PC-3 (cell line): ENCODE data around the gene GHRH. TPM values are rescaled to one million over a fixed set of nuclear protein-coding genes. Genes with fewer than 3 reads are reported as not detected.

Source experiments
- ATAC-seq: fragments of 200-7000 bp; cut with Tn5 transposase; 2 replicates; pipeline ENCODE4 v1.9.1; 2020; ENCODE audit warnings: mild to moderate bottlenecking, moderate library complexity
- BruUV-seq: library from RNA; stranded (reverse); fragments of 400-500 nt; replicated peaks from 2 replicates; lab custom pipeline; 2021; lab: Mats Ljungman, UMichigan
- CTCF ChIA-PET: fragments of 300-600 bp; sonication (Branson Sonifier 250); formaldehyde crosslinking; loops from one replicate; lab custom pipeline; 2022; ENCODE audit warnings: antibody characterized with exemption; lab: Charles Lee
- POLR2A ChIA-PET: fragments of 300-600 bp; sonication (Branson Sonifier 250); formaldehyde crosslinking; loops from one replicate; lab custom pipeline; 2022; ENCODE audit warnings: antibody characterized with exemption; ENCODE audit not compliant: unreplicated experiment; lab: Charles Lee
- DNase-seq: peaks from one replicate; pipeline ENCODE4 v3.0.0-alpha.2; 2015
- H2AFZ ChIP-seq: fragments of 300-600 bp; sonication (generic); 2 replicates; pipeline ENCODE4 v1.6.0; 2016; ENCODE audit warnings: antibody characterized with exemption, low read length
- H3F3A ChIP-seq: fragments of 300-600 bp; sonication (generic); one replicate; pipeline ENCODE4 v1.6.0; 2017; ENCODE audit warnings: antibody characterized with exemption, low read length, control low read depth, mild to moderate bottlenecking; ENCODE audit not compliant: unreplicated experiment
- H3K27ac ChIP-seq: fragments of 300-600 bp; sonication (generic); 2 replicates; pipeline ENCODE4 v1.5.1; 2016; ENCODE audit warnings: mild to moderate bottlenecking, low read length
- H3K27me3 ChIP-seq: fragments of 300-600 bp; sonication (generic); 2 replicates; pipeline ENCODE4 v1.6.1; 2016; ENCODE audit warnings: low read length, mixed read lengths
- H3K36me3 ChIP-seq: fragments of 300-600 bp; sonication (generic); 2 replicates; pipeline ENCODE4 v1.6.1; 2016; ENCODE audit warnings: low read depth, mixed run types, low read length, mixed read lengths
- H3K4me1 ChIP-seq: fragments of 300-600 bp; sonication (generic); 2 replicates; pipeline ENCODE4 v1.5.1; 2016; ENCODE audit warnings: low read length; ENCODE audit not compliant: insufficient read depth
- H3K4me2 ChIP-seq: fragments of 300-600 bp; sonication (generic); 2 replicates; pipeline ENCODE4 v1.6.0; 2016; ENCODE audit warnings: low read length
- H3K4me3 ChIP-seq: fragments of 300-600 bp; sonication (generic); 2 replicates; pipeline ENCODE4 v1.5.1; 2016; ENCODE audit warnings: mild to moderate bottlenecking, low read length, mixed read lengths
- H3K79me2 ChIP-seq: fragments of 300-600 bp; sonication (generic); 2 replicates; pipeline ENCODE4 v1.6.1; 2017; ENCODE audit warnings: low read length, mixed read lengths
- H3K9ac ChIP-seq: fragments of 300-600 bp; sonication (generic); 2 replicates; pipeline ENCODE4 v1.6.0; 2016; ENCODE audit warnings: mild to moderate bottlenecking, low read length
- H3K9me2 ChIP-seq: fragments of 300-600 bp; sonication (generic); replicated peaks from 2 replicates; pipeline ENCODE4 v1.6.1; 2016; ENCODE audit warnings: mixed run types, low read length, mixed read lengths
- H3K9me3 ChIP-seq: fragments of 300-600 bp; sonication (generic); 2 replicates; pipeline ENCODE4 v1.6.1; 2016; ENCODE audit warnings: low read length, mixed read lengths
- H4K20me1 ChIP-seq: fragments of 300-600 bp; sonication (generic); 2 replicates; pipeline ENCODE4 v1.6.1; 2016; ENCODE audit warnings: low read length, mixed read lengths
- EZH2 ChIP-seq: fragments of 300-600 bp; sonication (generic); IDR thresholded peaks from one replicate; pipeline ENCODE4 v1.6.1; 2017; ENCODE audit warnings: antibody characterized with exemption, mild to moderate bottlenecking, low read length; ENCODE audit not compliant: unreplicated experiment
- EZH2phosphoT487 ChIP-seq: fragments of 300-600 bp; sonication (generic); IDR thresholded peaks from 2 replicates; pipeline ENCODE4 v1.6.1; 2018; ENCODE audit warnings: mild to moderate bottlenecking, antibody characterized with exemption, low read length, borderline replicate concordance
- intact Hi-C: fragments of 100-400 bp; cut with micrococcal nuclease; formaldehyde crosslinking; loops from 2 replicates; pipeline ENCODE4 v1.9.0; 2023
- total RNA-seq: library from RNA; depleted of rRNA; stranded (reverse); fragments of >200 nt; gene quantifications from 2 replicates; pipeline ENCODE4 v1.2.3, GENCODE V29; 2014
- TF ChIP-seq, protein P1 (sequence below): fragments of 300-600 bp; sonication (generic); conservative IDR thresholded peaks from 2 replicates; pipeline ENCODE4 v1.5.1; 2017; ENCODE audit warnings: antibody characterized with exemption, low read depth, mild to moderate bottlenecking, low read length

The GHRH gene
- total RNA-seq, 1 experiment from 2014 or later: not detected

DNA sequence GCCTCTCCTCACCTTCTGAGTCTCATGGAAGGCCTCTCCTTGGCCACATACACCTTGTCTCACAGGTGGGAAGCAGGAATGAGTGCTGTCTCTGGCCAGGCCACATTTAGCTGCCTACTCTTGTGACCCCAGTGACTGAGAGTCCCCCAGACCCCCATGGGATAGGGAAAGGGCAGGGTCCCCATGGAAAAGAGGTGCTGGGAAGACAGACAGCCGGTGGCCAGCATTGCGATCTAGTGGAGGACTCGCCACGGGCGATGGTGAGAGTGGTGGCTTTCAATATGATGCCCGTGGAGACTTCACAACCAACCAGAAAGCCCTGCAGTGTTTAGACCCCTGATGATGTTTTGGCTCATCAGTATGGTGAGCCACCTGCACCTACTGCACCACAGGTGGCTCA is 47.7 kb upstream of the GHRH start:
- H3K4me2 ChIP-seq: no peak overlapping the region
- no peaks in the 10 kb centered on the region for H4K20me1 ChIP-seq
- ChIA-PET POLR2A (no interaction called here), CTCF (interaction anchor here (0.6 kb wide), 1 partner anchor 21 kb away, joined by 3 read pairs; no protein-coding TSS in a partner anchor)
- H3K4me1 ChIP-seq: no peaks in the 10 kb centered on the region
- no peak overlapping the region for H3K4me3 ChIP-seq
- no peak overlapping the region for H3K9ac ChIP-seq
- no peak for TF ChIP-seq EZH2phosphoT487
- TF ChIP-seq, protein P1, sequence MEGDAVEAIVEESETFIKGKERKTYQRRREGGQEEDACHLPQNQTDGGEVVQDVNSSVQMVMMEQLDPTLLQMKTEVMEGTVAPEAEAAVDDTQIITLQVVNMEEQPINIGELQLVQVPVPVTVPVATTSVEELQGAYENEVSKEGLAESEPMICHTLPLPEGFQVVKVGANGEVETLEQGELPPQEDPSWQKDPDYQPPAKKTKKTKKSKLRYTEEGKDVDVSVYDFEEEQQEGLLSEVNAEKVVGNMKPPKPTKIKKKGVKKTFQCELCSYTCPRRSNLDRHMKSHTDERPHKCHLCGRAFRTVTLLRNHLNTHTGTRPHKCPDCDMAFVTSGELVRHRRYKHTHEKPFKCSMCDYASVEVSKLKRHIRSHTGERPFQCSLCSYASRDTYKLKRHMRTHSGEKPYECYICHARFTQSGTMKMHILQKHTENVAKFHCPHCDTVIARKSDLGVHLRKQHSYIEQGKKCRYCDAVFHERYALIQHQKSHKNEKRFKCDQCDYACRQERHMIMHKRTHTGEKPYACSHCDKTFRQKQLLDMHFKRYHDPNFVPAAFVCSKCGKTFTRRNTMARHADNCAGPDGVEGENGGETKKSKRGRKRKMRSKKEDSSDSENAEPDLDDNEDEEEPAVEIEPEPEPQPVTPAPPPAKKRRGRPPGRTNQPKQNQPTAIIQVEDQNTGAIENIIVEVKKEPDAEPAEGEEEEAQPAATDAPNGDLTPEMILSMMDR: no peak
- TF ChIP-seq EZH2: no peak
- no peak overlapping the region for H3K27ac ChIP-seq
- H3K9me3 ChIP-seq: no peaks in the 10 kb centered on the region
- DNase-seq (no peak), ATAC-seq (no peak)
- no TSS peak for BruUV-seq
- peaks cover 12% of the 10 kb centered on the region for H3K36me3 ChIP-seq
- intact Hi-C loops: no loop called here
- H3K27me3 ChIP-seq: no peaks in the 10 kb centered on the region
- no peaks in the 10 kb centered on the region for H3F3A ChIP-seq
- no peaks in the 10 kb centered on the region for H3K9me2 ChIP-seq
- no peak overlapping the region for H2AFZ ChIP-seq
- peaks cover 5% of the 10 kb centered on the region; the same call in 1 of the 2 replicates for H3K79me2 ChIP-seq

DNA sequence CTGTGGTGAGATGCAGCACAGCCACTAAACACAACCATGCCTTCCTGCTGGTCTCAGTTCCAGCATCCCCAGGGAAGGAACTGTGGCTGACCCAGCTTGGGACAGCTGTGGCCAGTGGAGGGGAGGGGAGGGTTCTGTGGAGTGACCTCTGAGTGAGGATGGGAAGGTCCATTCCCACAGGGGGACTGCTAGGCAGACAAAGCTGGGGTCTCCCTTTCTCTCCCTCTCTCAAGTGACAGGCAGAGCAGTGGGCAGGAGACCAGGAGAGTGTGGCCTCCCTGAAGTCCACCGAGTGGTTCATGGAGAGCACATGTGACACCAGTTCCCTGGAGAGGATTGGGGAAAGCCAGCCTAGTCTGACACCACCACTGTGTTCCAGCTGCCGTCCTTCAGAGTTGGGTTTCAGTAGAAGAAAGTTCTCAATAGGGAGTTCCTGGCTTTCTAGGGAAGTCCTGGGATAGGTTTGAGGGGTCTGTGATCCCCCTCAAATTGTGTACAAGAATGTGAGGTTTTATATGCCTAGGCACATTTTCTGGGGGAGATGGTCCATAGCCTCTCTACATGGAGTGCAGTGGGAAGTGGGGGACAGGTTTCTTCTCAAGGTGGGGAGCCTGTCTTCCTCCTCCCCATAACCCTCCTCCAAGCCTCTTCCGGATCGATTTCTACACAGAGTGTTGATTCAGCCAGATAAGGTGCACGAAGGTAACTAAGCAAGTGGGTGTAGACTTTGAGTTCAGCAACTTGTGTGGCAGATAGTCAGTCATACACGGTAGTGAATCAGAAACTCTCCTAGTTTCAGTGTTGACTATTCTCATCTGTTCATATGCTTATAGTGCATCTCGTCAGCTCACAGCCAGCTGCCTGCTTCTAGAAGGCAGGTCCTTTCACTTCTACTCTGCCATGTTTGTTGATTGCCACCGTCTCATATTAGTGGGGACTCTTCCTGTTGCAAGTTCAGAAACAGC is 46.8 kb upstream of the GHRH start:
- Histone ChIP-seq H3K9me3 (no peaks in the 10 kb centered on the region), H2AFZ (no peak overlapping the region), H3K27ac (no peak overlapping the region), H3F3A (no peaks in the 10 kb centered on the region), H3K27me3 (no peaks in the 10 kb centered on the region), H3K9me2 (no peaks in the 10 kb centered on the region), H3K4me1 (no peaks in the 10 kb centered on the region), H3K4me2 (no peak overlapping the region), H4K20me1 (no peaks in the 10 kb centered on the region), H3K36me3 (peaks cover 12% of the 10 kb centered on the region), H3K9ac (no peak overlapping the region), H3K4me3 (no peak overlapping the region), H3K79me2 (peaks cover 5% of the 10 kb centered on the region; the same call in 1 of the 2 replicates)
- intact Hi-C loops: no loop called here
- no peak for DNase-seq
- POLR2A ChIA-PET: no interaction called here
- BruUV-seq: no TSS peak
- ATAC-seq: no peak
- TF ChIP-seq EZH2phosphoT487 (no peak), EZH2 (no peak)
- TF ChIP-seq, protein P1: no peak
- CTCF ChIA-PET: interaction anchor here (0.6 kb wide), 1 partner anchor 22 kb away, joined by 3 read pairs; no protein-coding TSS in a partner anchor
